Panc1 (cell line): ENCODE data around the gene KIF7. TPM values are rescaled to one million over a fixed set of nuclear protein-coding genes. Genes with fewer than 3 reads are reported as not detected.

Source experiments
- ATAC-seq: fragments of 200-7000 bp; cut with Tn5 transposase; 2 replicates; pipeline ENCODE4 v1.9.1; 2020; ENCODE audit warnings: mild to moderate bottlenecking, moderate library complexity
- BruUV-seq: library from RNA; stranded (reverse); fragments of 400-500 nt; replicated peaks from 2 replicates; lab custom pipeline; 2021; lab: Mats Ljungman, UMichigan
- CTCF ChIA-PET: fragments of 300-600 bp; sonication (Branson Sonifier 250); formaldehyde crosslinking; loops from one replicate; lab custom pipeline; 2022; ENCODE audit warnings: antibody characterized with exemption; lab: Charles Lee
- POLR2A ChIA-PET: fragments of 300-600 bp; sonication (Branson Sonifier 250); formaldehyde crosslinking; loops from one replicate; lab custom pipeline; 2022; ENCODE audit warnings: antibody characterized with exemption; lab: Charles Lee
- DNase-seq: peaks from one replicate; pipeline ENCODE4 v3.0.0-alpha.2; 2010; ENCODE audit warnings: low read depth, low spot score
- H3K27ac ChIP-seq: 2 replicates; pipeline ENCODE4 v1.5.1; 2011; ENCODE audit warnings: mild to moderate bottlenecking, low read length, inconsistent platforms
- H3K27me3 ChIP-seq: fragments of 200-500 bp; sonication (Bioruptor generic); 2 replicates; pipeline ENCODE4 v1.6.0; 2014; ENCODE audit warnings: low read length, inconsistent platforms; ENCODE audit not compliant: control insufficient read depth, insufficient read depth
- H3K36me3 ChIP-seq: fragments of 200-500 bp; sonication (Bioruptor generic); 2 replicates; pipeline ENCODE4 v1.5.1; 2014; ENCODE audit warnings: inconsistent platforms, mild to moderate bottlenecking, low read length, moderate library complexity; ENCODE audit not compliant: control insufficient read depth, insufficient read depth
- H3K4me1 ChIP-seq: 2 replicates; pipeline ENCODE4 v1.5.1; 2011; ENCODE audit warnings: inconsistent platforms, mild to moderate bottlenecking, low read length, moderate library complexity; ENCODE audit not compliant: control insufficient read depth, insufficient read depth
- H3K4me3 ChIP-seq, 2 experiments: 2 replicates each; pipeline ENCODE4 v1.5.1; 2011 to 2012; ENCODE audit warnings: low read depth in 2 of 2, low read length in 2 of 2, mild to moderate bottlenecking in 2 of 2, inconsistent platforms in 1 of 2, moderate library complexity in 1 of 2
- H3K9me3 ChIP-seq: fragments of 200-500 bp; sonication (Bioruptor generic); 2 replicates; pipeline ENCODE4 v1.5.1; 2014; ENCODE audit warnings: low read depth, mild to moderate bottlenecking, inconsistent platforms, low read length, moderate library complexity; ENCODE audit not compliant: control insufficient read depth, insufficient read depth
- CTCF ChIP-seq: fragments of 450-650 bp; IDR thresholded peaks from 2 replicates; pipeline ENCODE4 v1.5.1; 2017; ENCODE audit warnings: mild to moderate bottlenecking
- POLR2AphosphoS5 ChIP-seq: IDR thresholded peaks from 2 replicates; pipeline ENCODE4 v1.6.1; 2012; ENCODE audit warnings: mild to moderate bottlenecking, low read depth, low read length, moderate library complexity
- SIN3A ChIP-seq: IDR thresholded peaks from 2 replicates; pipeline ENCODE4 v1.6.1; 2012; ENCODE audit warnings: low read depth, mild to moderate bottlenecking, low read length, moderate library complexity, borderline replicate concordance; ENCODE audit not compliant: insufficient read depth
- TCF7L2 ChIP-seq: IDR thresholded peaks from 2 replicates; pipeline ENCODE4 v1.6.1; 2011; ENCODE audit warnings: mild to moderate bottlenecking, low read depth, low read length, inconsistent platforms
- in situ Hi-C: cut with HindIII; loops from 2 replicates; pipeline ENCODE4 v1.10.0; 2016; ENCODE audit warnings: low sequenced_read_pairs, low pct_unique_long_range_greater_than_20kb
- intact Hi-C: fragments of 100-400 bp; cut with micrococcal nuclease; formaldehyde crosslinking; loops from one replicate; pipeline ENCODE4 v1.10.0; 2022; ENCODE audit not compliant: unreplicated experiment
- total RNA-seq: library from RNA; stranded (reverse); gene quantifications from one replicate; pipeline ENCODE4 v1.2.1, GENCODE V29; 2021; ENCODE audit not compliant: unreplicated experiment
- TF ChIP-seq, protein P1 (sequence below), 2 experiments: IDR thresholded peaks; 2 replicates each; pipeline ENCODE4 v1.6.1; 2011 to 2012; ENCODE audit warnings: low read depth in 2 of 2, control low read depth in 1 of 2, low read length in 1 of 2, mild to moderate bottlenecking in 1 of 2, moderate library complexity in 1 of 2; ENCODE audit not compliant: insufficient read depth in 1 of 2

Gene KIF7
- total RNA-seq, 1 experiment from 2014 or later = 6.5 TPM

GRCh38 chr15:89664441-89665350 is 9.4 kb upstream of the KIF7 start:
- Histone ChIP-seq H3K36me3 (no peaks in the 10 kb centered on the region), H3K9me3 (no peaks in the 10 kb centered on the region), H3K4me3 (peak overlapping the region; percentile 45 to 51), H3K27me3 (no peaks in the 10 kb centered on the region; the same call in 1 of the 2 replicates), H3K27ac (peak overlapping the region; percentile 63), H3K4me1 (peaks cover 12% of the 10 kb centered on the region)
- CTCF ChIA-PET = no interaction called here
- ATAC-seq (no peak), DNase-seq (no peak)
- in situ Hi-C loops (no loop called here), intact Hi-C loops (no loop called here)
- POLR2A ChIA-PET = no interaction called here
- no TSS peak for BruUV-seq
- TF ChIP-seq, protein P1, sequence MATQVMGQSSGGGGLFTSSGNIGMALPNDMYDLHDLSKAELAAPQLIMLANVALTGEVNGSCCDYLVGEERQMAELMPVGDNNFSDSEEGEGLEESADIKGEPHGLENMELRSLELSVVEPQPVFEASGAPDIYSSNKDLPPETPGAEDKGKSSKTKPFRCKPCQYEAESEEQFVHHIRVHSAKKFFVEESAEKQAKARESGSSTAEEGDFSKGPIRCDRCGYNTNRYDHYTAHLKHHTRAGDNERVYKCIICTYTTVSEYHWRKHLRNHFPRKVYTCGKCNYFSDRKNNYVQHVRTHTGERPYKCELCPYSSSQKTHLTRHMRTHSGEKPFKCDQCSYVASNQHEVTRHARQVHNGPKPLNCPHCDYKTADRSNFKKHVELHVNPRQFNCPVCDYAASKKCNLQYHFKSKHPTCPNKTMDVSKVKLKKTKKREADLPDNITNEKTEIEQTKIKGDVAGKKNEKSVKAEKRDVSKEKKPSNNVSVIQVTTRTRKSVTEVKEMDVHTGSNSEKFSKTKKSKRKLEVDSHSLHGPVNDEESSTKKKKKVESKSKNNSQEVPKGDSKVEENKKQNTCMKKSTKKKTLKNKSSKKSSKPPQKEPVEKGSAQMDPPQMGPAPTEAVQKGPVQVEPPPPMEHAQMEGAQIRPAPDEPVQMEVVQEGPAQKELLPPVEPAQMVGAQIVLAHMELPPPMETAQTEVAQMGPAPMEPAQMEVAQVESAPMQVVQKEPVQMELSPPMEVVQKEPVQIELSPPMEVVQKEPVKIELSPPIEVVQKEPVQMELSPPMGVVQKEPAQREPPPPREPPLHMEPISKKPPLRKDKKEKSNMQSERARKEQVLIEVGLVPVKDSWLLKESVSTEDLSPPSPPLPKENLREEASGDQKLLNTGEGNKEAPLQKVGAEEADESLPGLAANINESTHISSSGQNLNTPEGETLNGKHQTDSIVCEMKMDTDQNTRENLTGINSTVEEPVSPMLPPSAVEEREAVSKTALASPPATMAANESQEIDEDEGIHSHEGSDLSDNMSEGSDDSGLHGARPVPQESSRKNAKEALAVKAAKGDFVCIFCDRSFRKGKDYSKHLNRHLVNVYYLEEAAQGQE (IDR thresholded peaks at IDR 0.05; ENCODE audit: insufficient read depth in 1 of 2, low read depth in 2 of 2, low read length in 1 of 2) = no peak
- TF ChIP-seq CTCF (no peak), TCF7L2 (no peak), SIN3A (no peak), POLR2AphosphoS5 (no peak)

GRCh38 chr15:89662893-89663626 is 7.8 kb upstream of the KIF7 start:
- ChIA-PET POLR2A (no interaction called here), CTCF (no interaction called here)
- H3K4me3 ChIP-seq = no peak overlapping the region
- in situ Hi-C loops = no loop called here
- no peaks in the 10 kb centered on the region; the same call in 1 of the 2 replicates for H3K27me3 ChIP-seq
- H3K27ac ChIP-seq = no peak overlapping the region
- DNase-seq (no peak), ATAC-seq (no peak)
- H3K36me3 ChIP-seq = no peaks in the 10 kb centered on the region
- H3K4me1 ChIP-seq = peaks cover 12% of the 10 kb centered on the region
- no peaks in the 10 kb centered on the region for H3K9me3 ChIP-seq
- BruUV-seq = no TSS peak
- intact Hi-C loops = no loop called here
- TF ChIP-seq CTCF = no peak
- TF ChIP-seq TCF7L2 = no peak
- no peak for TF ChIP-seq SIN3A
- TF ChIP-seq, protein P1 (IDR thresholded peaks at IDR 0.05; ENCODE audit: insufficient read depth in 1 of 2, low read depth in 2 of 2, low read length in 1 of 2) = no peak
- TF ChIP-seq POLR2AphosphoS5 = no peak
